H1 (cell line): ENCODE results near the gene PCGF3. TPM values are rescaled to one million over a fixed set of nuclear protein-coding genes. Genes with fewer than 3 reads are reported as not detected.

Experiments
- CTCF ChIA-PET: fragments of 300-600 bp; sonication (Branson Sonifier 250); formaldehyde crosslinking; loops from one replicate; lab custom pipeline; 2021; ENCODE audit not compliant: partially characterized antibody; lab: Charles Lee
- POLR2A ChIA-PET: fragments of 300-600 bp; sonication (Branson Sonifier 250); formaldehyde crosslinking; loops from one replicate; lab custom pipeline; 2021; ENCODE audit warnings: inconsistent platforms; ENCODE audit not compliant: partially characterized antibody; lab: Charles Lee
- DNase-seq, 2 experiments: peaks; one replicate each; pipeline versions ENCODE4 v3.0.0 to v3.0.0-alpha.2; 2010 to 2022; ENCODE audit warnings: low spot score in 2 of 2, low read depth in 1 of 2, mixed read lengths in 1 of 2
- FAIRE-seq: peaks from 2 replicates; lab custom pipeline; 2011; peaks lifted over from hg19 to GRCh38; lab: Jason Lieb, UNC
- H2AFZ ChIP-seq: 2 replicates; pipeline ENCODE4 v1.8.1; 2012; ENCODE audit warnings: low read length, inconsistent platforms
- H2AK5ac ChIP-seq: 2 replicates; pipeline ENCODE4 v1.6.1; 2013; ENCODE audit warnings: low read depth, low read length
- H2BK120ac ChIP-seq: replicated peaks from 2 replicates; pipeline ENCODE3; 2013; ENCODE audit warnings: low read depth, low read length, inconsistent platforms
- H2BK12ac ChIP-seq: 2 replicates; pipeline ENCODE4 v1.6.1; 2013; ENCODE audit warnings: low read depth, low read length
- H2BK15ac ChIP-seq: 2 replicates; pipeline ENCODE4 v1.6.1; 2013; ENCODE audit warnings: low read length
- H2BK20ac ChIP-seq: 2 replicates; pipeline ENCODE4 v1.6.1; 2013; ENCODE audit warnings: low read length
- H2BK5ac ChIP-seq: 2 replicates; pipeline ENCODE4 v1.6.1; 2013; ENCODE audit warnings: low read depth, low read length
- H3K14ac ChIP-seq: 2 replicates; pipeline ENCODE4 v1.6.1; 2013; ENCODE audit warnings: inconsistent platforms; ENCODE audit not compliant: insufficient read length
- H3K18ac ChIP-seq: 2 replicates; pipeline ENCODE4 v1.6.1; 2013; ENCODE audit warnings: low read length; ENCODE audit errors: extremely low read depth
- H3K23ac ChIP-seq: 2 replicates; pipeline ENCODE4 v1.6.1; 2013; ENCODE audit warnings: inconsistent platforms; ENCODE audit not compliant: insufficient read length
- H3K23me2 ChIP-seq: 2 replicates; pipeline ENCODE4 v1.6.1; 2013; ENCODE audit warnings: low read depth, low read length
- H3K27ac ChIP-seq: 2 replicates; pipeline ENCODE4 v1.6.1; 2011; ENCODE audit warnings: low read depth, low read length, inconsistent platforms
- H3K27me3 ChIP-seq, 4 experiments: replicated peaks in 1 of 4; 1 replicate in 1 of 4; 2 replicates in 3 of 4; pipeline versions ENCODE4 v1.6.1 to v1.8.1; 2011 to 2013; ENCODE audit warnings: low read length in 3 of 4, mild to moderate bottlenecking in 3 of 4, inconsistent platforms in 2 of 4, mixed read lengths in 2 of 4, moderate library complexity in 1 of 4; ENCODE audit not compliant: control insufficient read depth in 3 of 4, insufficient read depth in 3 of 4; ENCODE audit errors: extremely low read depth in 1 of 4
- H3K36me3 ChIP-seq, 4 experiments: 2 replicates each; pipeline versions ENCODE4 v1.6.1 to v1.8.1; 2011 to 2013; ENCODE audit warnings: mild to moderate bottlenecking in 4 of 4, low read length in 3 of 4, moderate library complexity in 2 of 4, control low read depth in 1 of 4, inconsistent platforms in 1 of 4; ENCODE audit not compliant: insufficient read depth in 4 of 4, control insufficient read depth in 2 of 4
- H3K4ac ChIP-seq: replicated peaks from 2 replicates; pipeline ENCODE3; 2013; ENCODE audit warnings: low read length, low read depth, mixed read lengths, inconsistent platforms; ENCODE audit not compliant: insufficient read length
- H3K4me1 ChIP-seq, 4 experiments: replicated peaks in 1 of 4; 1 replicate in 1 of 4; 2 replicates in 3 of 4; pipeline versions ENCODE4 v1.6.1 to v1.8.1; 2011 to 2013; ENCODE audit warnings: low read length in 3 of 4, inconsistent platforms in 2 of 4, mixed read lengths in 1 of 4; ENCODE audit not compliant: insufficient read depth in 4 of 4, control insufficient read depth in 3 of 4
- H3K4me2 ChIP-seq, 2 experiments: 2 replicates each; pipeline versions ENCODE4 v1.6.1 to v1.8.1; 2011 to 2013; ENCODE audit warnings: low read depth in 2 of 2, low read length in 2 of 2, control low read depth in 1 of 2, inconsistent platforms in 1 of 2, mild to moderate bottlenecking in 1 of 2; ENCODE audit not compliant: insufficient read depth in 1 of 2
- H3K4me3 ChIP-seq, 4 experiments: fragments of 200-600, 300-600 bp in 1 of 4; sonication (generic), shearing (Covaris generic), sonication (Bioruptor Twin) in 1 of 4; 2 replicates each; pipeline versions ENCODE4 v1.5.1 to v1.8.1; 2011 to 2016; ENCODE audit warnings: low read length in 4 of 4, low read depth in 3 of 4, control low read depth in 2 of 4, inconsistent platforms in 2 of 4, mild to moderate bottlenecking in 2 of 4, mixed read lengths in 1 of 4, moderate library complexity in 1 of 4; ENCODE audit not compliant: insufficient read depth in 2 of 4; ENCODE audit errors: extremely low read depth in 1 of 4
- H3K56ac ChIP-seq: replicated peaks from 2 replicates; pipeline ENCODE3; 2013; ENCODE audit warnings: low read depth, mild to moderate bottlenecking, mixed read lengths, low read length, inconsistent platforms; ENCODE audit not compliant: insufficient read length
- H3K79me1 ChIP-seq: 2 replicates; pipeline ENCODE4 v1.6.1; 2013; ENCODE audit warnings: low read depth, low read length, control low read depth
- H3K79me2 ChIP-seq, 2 experiments: 2 replicates each; pipeline versions ENCODE4 v1.6.1 to v1.8.1; 2012 to 2013; ENCODE audit warnings: low read length in 2 of 2, mild to moderate bottlenecking in 2 of 2, inconsistent platforms in 1 of 2; ENCODE audit not compliant: insufficient read depth in 2 of 2, control insufficient read depth in 1 of 2
- H3K9ac ChIP-seq, 4 experiments: replicated peaks in 1 of 4; 1 replicate in 1 of 4; 2 replicates in 3 of 4; pipeline versions ENCODE4 v1.6.1 to v1.8.1; 2011 to 2013; ENCODE audit warnings: low read depth in 3 of 4, low read length in 3 of 4, control low read depth in 2 of 4, mild to moderate bottlenecking in 2 of 4, moderate library complexity in 2 of 4, inconsistent platforms in 1 of 4; ENCODE audit errors: extremely low read depth in 1 of 4
- H3K9me3 ChIP-seq, 2 experiments: 2 replicates each; pipeline versions ENCODE4 v1.6.1 to v1.8.1; 2012 to 2013; ENCODE audit warnings: mild to moderate bottlenecking in 2 of 2, moderate library complexity in 2 of 2, control low read depth in 1 of 2, inconsistent platforms in 1 of 2, low read depth in 1 of 2, low read length in 1 of 2, mixed read lengths in 1 of 2; ENCODE audit not compliant: insufficient read depth in 2 of 2
- H4K20me1 ChIP-seq, 2 experiments: replicated peaks in 1 of 2; 2 replicates each; pipeline versions ENCODE3 to v1.8.1; 2011 to 2013; ENCODE audit warnings: inconsistent platforms in 2 of 2, low read length in 2 of 2, mild to moderate bottlenecking in 1 of 2; ENCODE audit not compliant: insufficient read depth in 2 of 2, control insufficient read depth in 1 of 2
- H4K5ac ChIP-seq: 2 replicates; pipeline ENCODE4 v1.6.1; 2013; ENCODE audit warnings: low read length, low read depth, mixed read lengths, inconsistent platforms; ENCODE audit not compliant: insufficient read length
- H4K8ac ChIP-seq: 2 replicates; pipeline ENCODE4 v1.8.0; 2013; ENCODE audit warnings: mild to moderate bottlenecking, moderate library complexity, low read length, inconsistent platforms; ENCODE audit not compliant: insufficient read depth; ENCODE audit errors: extremely low read depth
- H4K91ac ChIP-seq: replicated peaks from 2 replicates; pipeline ENCODE3; 2013; ENCODE audit warnings: low read length, mixed read lengths, inconsistent platforms; ENCODE audit not compliant: insufficient read length
- CTBP2 ChIP-seq: IDR thresholded peaks from 2 replicates; pipeline ENCODE4 v1.7.0; 2011; ENCODE audit warnings: borderline replicate concordance, mild to moderate bottlenecking, moderate library complexity, mixed read lengths, low read length; ENCODE audit not compliant: insufficient read depth, insufficient read length
- WGBS, 2 experiments: shearing (Covaris generic) in 1 of 2; methylation state at CpG; one replicate each; pipeline versions ENCODE4 v1.1.6 to v1.1.7; 2013 to 2015; ENCODE audit warnings: low lambda C conversion rate in 2 of 2, mixed read lengths in 2 of 2, inconsistent platforms in 1 of 2, low coverage in 1 of 2, missing lambda C conversion rate in 1 of 2; ENCODE audit not compliant: insufficient replicate concordance in 2 of 2, insufficient coverage in 1 of 2, insufficient read length in 1 of 2; ENCODE audit errors: extremely low coverage in 1 of 2, missing lambda C conversion rate in 1 of 2; 5-methylcytosine and 5-hydroxymethylcytosine counted together
- polyA plus RNA-seq, 7 experiments: library from polyadenylated mRNA; depleted of rRNA in 3 of 7; stranded (reverse) in 5 of 7; unstranded in 2 of 7; fragments of >200 nt in 5 of 7; fragments of 200-250 nt in 2 of 7; gene quantifications; 1 replicate in 5 of 7; 2 replicates in 1 of 7; 4 replicates in 1 of 7; pipeline versions ENCODE4 v1.2.1 to v1.2.3, GENCODE V29; 2011 to 2013; ENCODE audit warnings: missing spikeins in 2 of 7, mixed read lengths in 2 of 7
- total RNA-seq: library from RNA; stranded (reverse); fragmentation: NEBNext Ultra II Directional; extraction: Animal tissue kit (Norgen Biotek cat#: 25700); gene quantifications from 2 replicates; pipeline ENCODE4 v1.2.1, GENCODE V29; 2021
- TF ChIP-seq, protein P1 (sequence below): IDR thresholded peaks from 2 replicates; pipeline ENCODE4 v1.6.1; 2012; ENCODE audit warnings: low read length, inconsistent platforms

PCGF3 gene
- total and polyA plus RNA-seq, 2 of the 8 experiments (the other 6 are each of a cell fraction or from before 2014, with no cell fraction given): 52.7 to 52.9 TPM

DNA sequence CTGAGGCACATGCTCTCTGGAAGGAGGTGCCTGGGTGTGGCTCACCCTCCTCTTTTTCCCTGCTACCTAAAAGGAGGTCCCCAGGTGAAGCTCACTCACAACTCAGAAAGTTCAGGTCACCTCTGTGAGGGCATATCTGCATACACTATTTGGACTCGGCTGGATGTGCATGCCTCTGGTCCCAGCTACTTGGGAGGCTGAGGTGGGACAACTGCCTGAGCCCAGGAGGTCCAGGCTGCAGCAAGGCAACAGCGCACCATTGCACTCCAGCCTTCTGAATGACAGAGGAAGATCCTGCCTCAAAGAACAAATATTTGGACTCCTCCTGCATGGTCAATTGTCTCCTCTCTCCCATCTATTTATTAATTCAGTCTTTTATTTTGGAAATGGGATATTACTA lies 73.9 kb downstream of the PCGF3 start:
- H2BK120ac ChIP-seq: no peak overlapping the region
- H3K79me2 ChIP-seq: peaks cover 11 to 62% of the 10 kb centered on the region in 2 experiments; a peak in 3 of 4 replicates
- H3K4ac ChIP-seq: no peak overlapping the region
- H2BK15ac ChIP-seq: no peak overlapping the region
- H3K56ac ChIP-seq: no peak overlapping the region
- H3K9me3 ChIP-seq: no peaks in the 10 kb centered on the region
- H3K14ac ChIP-seq: no peak overlapping the region
- WGBS, 2 experiments: 88% methylated on average over 2 of the region's 2 CpGs; no CpG with 5 or more reads in 1 of the 2 experiments
- peak overlapping the region in 1 of 2 experiments; percentile 91; a peak in 1 of 4 replicates for H3K4me2 ChIP-seq
- no peak overlapping the region for H3K27ac ChIP-seq
- H3K27me3 ChIP-seq: peaks cover 9 to 17% (median 17%) of the 10 kb centered on the region in 4 experiments
- H3K36me3 ChIP-seq: peaks cover 0 to 47% (median 11%) of the 10 kb centered on the region in 4 experiments; a peak in 6 of 8 replicates
- H4K8ac ChIP-seq: no peak overlapping the region; the same call in 1 of the 2 replicates
- H2BK5ac ChIP-seq: no peak overlapping the region
- peaks cover 6% of the 10 kb centered on the region for H3K79me1 ChIP-seq
- H3K18ac ChIP-seq: no peak overlapping the region
- no peak overlapping the region for H4K91ac ChIP-seq
- H3K23me2 ChIP-seq: peaks cover 9% of the 10 kb centered on the region
- DNase-seq (no peak), FAIRE-seq (no peak)
- ChIA-PET CTCF (interaction anchor here (1.8 kb wide), 1 partner anchor 37 kb away, joined by 6 read pairs; no protein-coding TSS in a partner anchor), POLR2A (interaction anchor here (1.4 to 1.7 kb wide), 3 partner anchors 9 to 13 kb away, joined by 4 to 11 read pairs (median 5); no protein-coding TSS in a partner anchor)
- H2AFZ ChIP-seq: no peak overlapping the region
- no peak overlapping the region for H2BK12ac ChIP-seq
- no peak overlapping the region for H2BK20ac ChIP-seq
- H4K20me1 ChIP-seq: peaks cover 14 to 22% of the 10 kb centered on the region in 2 experiments
- no peak overlapping the region for H3K23ac ChIP-seq
- no peak overlapping the region for H4K5ac ChIP-seq
- no peak overlapping the region for H2AK5ac ChIP-seq
- peaks cover 0 to 10% (median 8%) of the 10 kb centered on the region in 4 experiments; a peak in 6 of 7 replicates for H3K4me1 ChIP-seq
- H3K9ac ChIP-seq: no peak overlapping the region
- no peak overlapping the region; a peak in 1 of 8 replicates for H3K4me3 ChIP-seq
- TF ChIP-seq CTBP2: no peak
- TF ChIP-seq, protein P1, sequence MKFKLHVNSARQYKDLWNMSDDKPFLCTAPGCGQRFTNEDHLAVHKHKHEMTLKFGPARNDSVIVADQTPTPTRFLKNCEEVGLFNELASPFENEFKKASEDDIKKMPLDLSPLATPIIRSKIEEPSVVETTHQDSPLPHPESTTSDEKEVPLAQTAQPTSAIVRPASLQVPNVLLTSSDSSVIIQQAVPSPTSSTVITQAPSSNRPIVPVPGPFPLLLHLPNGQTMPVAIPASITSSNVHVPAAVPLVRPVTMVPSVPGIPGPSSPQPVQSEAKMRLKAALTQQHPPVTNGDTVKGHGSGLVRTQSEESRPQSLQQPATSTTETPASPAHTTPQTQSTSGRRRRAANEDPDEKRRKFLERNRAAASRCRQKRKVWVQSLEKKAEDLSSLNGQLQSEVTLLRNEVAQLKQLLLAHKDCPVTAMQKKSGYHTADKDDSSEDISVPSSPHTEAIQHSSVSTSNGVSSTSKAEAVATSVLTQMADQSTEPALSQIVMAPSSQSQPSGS: no peak
